GM21576 (cell line): ENCODE results near the gene RAP1GAP2.
"Not testable (repeated sequence)": the region's sequence is repeated elsewhere in the genome, so short reads cannot be mapped to it uniquely, and the experiment has no call there.

Experiments
- ATAC-seq: cut with Tn5 transposase; IDR thresholded peaks from one replicate; pipeline ENCODE4 v1.9.1; 2021; ENCODE audit warnings: mild to moderate bottlenecking, moderate library complexity; ENCODE audit not compliant: unreplicated experiment

Gene RAP1GAP2

DNA sequence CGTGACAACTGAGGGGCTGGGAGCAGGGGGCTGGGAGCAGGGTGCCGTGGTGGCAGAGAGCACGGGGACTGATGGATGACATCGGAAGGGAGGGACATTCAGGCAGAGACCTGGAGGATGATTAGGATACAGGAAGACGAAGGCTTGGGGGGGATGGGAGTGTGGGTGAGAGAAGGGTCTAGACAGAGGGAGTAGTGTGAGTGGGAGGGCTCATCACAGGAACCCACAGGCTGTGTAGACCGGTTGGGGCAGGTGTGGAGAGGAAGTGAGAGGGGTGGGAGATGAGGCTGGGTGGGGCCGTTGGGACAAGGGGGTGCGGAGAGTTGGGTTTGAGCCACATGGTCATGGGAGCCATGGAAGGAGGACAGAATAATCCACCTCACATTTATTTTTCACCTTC lies 83.8 kb downstream of the RAP1GAP2 start:
- no peak for ATAC-seq

DNA sequence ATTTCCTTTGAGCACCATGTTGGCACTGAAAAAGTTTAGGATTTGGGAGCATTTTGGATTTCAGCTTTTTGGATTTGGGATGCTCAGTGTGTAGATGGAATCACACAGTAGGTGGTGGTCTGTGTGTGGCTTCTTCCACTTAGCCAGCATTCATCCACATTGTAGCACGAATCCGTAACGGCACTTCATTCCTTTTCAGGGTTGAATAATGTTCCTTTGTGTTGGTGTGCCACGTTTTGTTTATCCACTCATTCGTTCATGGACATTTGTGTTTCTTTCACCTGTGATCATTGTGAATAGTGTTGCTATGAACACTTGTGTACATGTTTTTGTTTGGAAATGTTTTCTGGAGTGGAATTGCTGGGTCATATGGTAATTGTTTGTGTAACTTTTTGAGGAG lies 85.1 kb downstream of the RAP1GAP2 start:
- ATAC-seq, result no peak

DNA sequence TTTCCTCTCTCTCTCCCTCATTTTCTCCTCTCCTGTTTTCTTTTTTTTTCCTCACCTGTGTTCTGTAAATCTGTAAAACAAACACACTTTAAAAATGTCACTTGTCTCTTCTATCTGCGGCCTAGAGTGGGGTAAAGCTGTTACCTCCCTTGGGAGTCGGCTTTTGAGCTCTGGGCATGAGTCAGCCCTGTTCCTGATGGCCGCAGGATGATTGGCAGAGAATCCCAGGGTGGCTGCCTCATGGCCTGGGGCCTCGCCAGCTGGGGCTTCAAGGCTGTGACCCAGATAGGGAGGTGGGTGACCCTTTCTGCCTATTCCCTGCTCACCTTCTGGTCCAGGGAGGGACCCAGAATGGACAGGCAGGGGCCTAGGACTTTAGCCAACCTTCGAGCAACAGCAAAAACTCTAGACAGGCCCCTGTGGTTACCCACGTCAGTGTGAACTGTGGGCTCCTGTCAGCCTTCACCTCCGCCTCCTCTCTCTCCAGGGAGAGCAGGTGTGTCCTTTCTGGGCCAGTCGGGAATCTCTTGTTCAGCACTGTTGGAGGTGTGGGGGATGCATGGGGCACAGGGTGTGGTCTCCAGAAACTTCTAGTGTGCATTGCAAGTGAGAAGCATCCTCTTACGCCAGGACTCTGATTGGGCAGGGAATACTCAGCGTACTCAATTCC lies 87.4 kb downstream of the RAP1GAP2 start:
- ATAC-seq, result no peak

DNA sequence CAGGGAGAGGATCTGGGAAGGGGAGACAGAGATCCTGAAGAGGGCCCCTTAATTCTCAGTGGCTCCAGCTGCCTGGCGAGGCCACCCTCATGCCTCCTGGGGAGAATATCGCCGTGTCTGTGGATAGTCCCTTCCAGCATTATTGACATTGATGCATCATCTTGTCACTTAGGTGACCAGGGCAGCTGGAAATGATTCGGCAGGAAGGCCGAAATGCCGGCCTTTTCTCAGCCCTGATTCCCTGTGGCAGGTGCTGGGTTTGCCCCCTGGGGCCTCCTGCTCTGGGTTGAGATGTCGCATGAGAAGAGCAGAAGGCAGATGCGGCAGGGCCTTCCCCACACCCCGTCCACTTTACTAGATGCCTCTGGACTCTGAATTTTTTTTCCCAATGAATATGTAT lies 89.5 kb downstream of the RAP1GAP2 start:
- no peak for ATAC-seq

DNA sequence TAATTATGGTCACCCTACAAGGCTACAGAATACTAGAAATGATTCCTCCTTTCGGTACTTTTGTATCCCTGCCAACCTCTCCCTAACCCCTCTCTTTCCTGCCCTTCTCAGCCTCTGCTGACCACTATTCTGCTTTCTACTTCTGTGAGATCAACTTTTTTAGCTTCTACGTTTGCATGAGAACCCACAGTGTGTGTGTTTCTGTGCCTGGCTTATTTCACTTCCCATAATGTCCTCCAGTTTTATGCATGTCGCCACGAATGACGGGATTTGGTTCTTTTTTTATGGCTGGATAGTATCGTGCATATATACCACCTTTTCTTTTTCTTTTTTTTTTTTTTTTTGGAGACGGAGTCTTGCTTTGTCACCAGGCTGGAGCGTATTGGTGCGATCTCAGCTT lies 92.1 kb downstream of the RAP1GAP2 start:
- no peak for ATAC-seq

DNA sequence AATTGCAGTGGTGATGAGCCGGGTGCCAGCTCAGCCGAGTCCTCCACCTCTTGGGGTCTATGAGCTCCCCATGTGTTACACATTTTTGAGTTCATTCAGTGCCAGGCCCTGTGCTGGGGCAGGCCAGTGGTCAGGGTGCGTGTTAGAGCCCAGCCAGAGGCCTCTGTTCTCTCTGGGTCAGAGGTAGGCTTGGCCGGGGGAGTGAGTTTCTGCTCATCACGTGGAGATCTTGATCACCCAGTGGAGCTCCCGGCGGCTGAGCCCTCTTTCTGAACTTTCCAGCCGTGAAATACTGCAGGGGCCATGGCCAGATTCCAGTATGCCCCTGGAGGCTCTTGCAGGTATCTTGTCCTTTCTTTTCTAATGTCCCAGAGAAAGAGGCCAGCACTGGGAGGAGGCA lies 93.0 kb downstream of the RAP1GAP2 start:
- ATAC-seq, result no peak

DNA sequence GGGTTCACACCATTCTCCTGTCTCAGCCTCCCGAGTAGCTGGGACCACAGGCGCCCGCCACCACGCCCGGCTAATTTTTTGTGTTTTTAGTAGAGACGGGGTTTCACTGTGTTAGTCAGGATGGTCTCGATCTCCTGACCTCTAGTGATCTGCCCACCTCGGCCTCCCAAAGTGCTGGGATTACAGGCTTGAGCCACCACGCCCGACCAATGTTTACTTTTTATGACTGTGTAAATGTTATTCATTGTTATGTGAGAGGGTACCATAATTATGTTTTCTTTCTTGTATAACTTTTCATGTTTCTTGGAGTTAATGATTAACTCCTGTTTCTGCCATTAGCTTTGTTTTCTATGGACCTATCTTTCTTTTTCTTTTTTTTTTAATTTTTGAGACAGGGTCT lies 94.5 kb downstream of the RAP1GAP2 start:
- ATAC-seq, result not testable (repeated sequence)

DNA sequence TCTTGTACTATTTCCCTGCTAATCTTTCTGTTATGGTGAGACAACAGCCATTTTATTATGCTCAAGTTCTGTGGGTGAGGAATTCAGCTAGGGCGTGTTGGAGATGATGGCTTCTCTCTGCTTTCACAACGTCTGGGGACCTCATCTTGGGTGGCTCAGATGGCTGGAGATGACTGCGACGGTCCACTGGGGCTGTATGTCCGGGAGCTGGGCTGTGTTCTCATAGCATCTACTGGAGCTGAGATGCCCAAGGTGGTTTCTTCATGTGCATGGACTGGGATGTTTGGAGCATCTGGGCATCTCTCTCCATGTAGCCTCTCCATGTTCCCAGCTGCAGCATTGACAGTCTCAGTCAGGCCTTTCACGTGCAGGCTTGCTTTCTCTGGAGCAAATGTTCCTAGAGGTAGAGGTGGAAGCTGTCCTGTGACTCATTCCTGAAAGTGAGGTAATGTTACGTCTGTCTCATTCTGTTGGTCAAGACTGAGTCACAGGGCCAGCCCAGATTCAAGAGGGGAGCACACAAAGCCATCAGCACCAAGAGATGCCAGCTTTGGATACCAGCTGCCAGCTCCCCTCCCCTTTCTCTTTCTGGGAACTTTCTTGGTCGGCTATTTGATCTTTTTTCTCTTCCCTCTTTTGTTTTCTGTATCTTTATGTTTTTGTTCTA lies 96.2 kb downstream of the RAP1GAP2 start:
- no peak for ATAC-seq

DNA sequence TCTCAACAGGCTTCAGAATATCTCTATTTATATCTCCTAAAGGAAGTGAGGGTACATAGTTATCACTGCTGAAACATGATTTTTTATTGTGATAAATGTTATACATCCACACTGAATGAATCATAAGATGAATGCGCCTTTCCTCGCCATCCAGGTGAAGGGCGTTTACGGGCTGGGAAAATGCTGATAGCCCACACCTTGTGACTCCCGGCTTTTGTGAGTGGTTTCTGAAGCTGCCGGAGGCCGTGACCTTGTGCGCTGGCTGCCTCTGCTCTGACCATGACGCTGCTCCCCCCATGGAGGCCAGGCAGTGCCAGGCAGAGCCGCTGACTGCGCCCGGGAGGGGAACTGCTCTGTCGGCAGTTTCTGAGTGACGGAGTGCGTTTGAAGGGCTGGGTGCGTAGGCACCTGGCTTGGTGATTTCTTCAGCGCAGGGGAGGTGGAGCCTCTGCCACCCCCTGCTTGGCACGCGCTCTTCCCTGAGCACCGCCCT lies 97.2 kb downstream of the RAP1GAP2 start:
- no peak for ATAC-seq

DNA sequence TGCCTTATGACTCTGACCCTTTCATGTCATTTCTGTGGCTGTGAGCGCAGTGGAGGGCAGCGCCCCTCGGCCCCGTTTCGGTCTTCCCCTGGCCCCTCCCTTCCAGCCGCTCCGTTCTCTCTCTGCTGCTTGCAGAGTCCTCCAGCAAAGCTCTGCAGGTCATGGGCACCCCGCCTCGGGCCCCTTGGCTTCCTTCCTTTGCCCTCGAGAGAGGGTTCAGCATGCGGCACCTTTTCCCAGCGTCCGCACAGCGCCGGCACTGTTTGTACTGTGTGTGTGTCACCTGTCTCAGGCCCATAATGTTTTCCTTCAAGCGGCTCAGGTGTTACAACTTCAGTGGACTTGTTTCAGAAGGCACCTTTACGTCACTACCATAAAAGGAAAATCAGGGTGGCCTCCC lies 98.5 kb downstream of the RAP1GAP2 start:
- no peak for ATAC-seq

DNA sequence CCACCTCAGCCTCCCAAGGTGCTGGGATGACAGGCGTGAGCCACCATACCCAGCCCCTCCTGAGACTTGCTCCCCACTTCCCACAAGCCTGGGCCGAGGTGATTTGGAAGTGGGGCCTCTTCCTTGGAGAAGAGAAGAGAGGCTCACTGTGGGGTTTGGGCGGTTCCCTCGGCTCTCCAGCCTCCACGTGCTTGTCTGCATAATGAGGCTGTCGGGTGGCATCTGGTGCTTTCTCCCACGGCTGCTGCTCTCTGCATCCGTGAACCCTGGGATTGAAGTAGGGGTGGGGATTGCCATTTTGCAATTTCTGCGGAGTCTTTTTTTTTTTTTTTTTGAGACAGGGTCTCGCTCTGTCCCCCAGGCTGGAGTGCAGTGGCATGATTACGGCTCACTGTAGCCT lies 101.4 kb downstream of the RAP1GAP2 start:
- ATAC-seq, result no peak

DNA sequence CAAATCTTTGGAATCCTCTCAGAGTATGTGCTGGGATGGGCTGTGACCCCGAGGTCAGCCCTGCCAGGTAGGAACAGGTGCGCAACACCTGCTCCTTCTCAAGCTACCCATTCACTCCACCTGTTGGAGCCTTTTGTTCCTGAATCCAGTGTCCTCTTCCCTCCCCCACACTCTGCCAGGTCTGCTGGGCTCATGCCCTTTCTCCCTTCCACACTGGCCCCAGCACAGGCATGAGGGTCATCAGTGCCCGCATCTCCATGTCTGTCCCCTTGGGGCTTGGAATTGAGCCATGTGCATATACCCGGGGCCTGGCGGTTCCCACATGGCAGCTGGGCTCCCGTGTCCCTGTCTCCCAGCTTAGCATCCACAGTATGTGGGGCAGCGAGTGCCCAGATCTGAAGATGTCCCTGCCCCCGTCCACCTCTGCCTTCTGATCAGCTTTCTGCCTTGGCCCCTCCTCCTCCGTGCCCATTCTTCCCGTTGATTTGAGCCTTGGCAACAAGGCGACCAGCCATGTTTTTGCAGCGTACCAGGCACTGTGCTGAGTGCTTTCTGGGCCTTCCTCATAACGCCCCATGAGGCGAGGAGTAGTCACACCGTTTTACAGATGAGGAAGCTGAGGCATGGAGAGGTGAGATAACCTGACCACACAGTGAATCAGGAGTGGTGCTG lies 102.2 kb downstream of the RAP1GAP2 start:
- no peak for ATAC-seq

DNA sequence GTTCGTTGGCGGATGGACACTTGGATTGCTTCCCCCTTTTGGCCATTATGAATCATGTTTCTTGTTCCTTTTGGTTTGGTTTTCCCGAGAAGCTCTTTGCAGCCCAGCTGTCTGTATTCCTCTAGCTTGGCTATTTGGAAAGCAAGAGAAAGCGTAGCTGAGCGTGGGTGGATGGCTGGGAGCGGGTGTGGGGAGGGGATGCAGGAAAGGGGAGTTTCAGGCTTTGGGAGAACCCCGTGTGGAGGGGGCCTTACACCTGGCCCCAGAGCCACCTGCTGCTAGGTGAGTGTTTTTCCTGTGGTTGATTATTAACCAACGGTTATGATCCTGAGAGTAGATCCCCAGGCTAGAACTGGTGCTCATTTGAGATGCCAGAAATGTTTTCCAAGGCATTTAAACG lies 103.7 kb downstream of the RAP1GAP2 start:
- no peak for ATAC-seq

DNA sequence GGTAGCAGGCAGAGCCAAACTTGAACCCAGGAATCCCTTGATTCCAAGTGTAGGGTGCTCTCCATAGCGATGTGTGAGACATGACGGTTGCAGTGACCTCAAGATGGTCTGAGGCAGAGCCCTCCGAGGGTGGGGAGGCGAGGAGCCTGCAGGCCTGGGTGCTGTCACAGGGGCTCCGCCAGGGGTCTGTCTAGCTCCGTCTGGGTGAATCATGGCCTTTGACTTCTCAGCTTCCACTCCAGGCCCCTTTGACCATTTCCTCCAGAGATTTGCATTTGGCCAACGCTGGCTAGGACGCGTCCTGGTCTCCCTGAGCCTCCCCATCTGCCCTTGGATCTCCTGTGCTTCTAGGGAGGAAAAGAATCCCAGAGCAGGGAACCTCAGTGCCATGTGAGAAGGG lies 104.6 kb downstream of the RAP1GAP2 start:
- ATAC-seq, result no peak

DNA sequence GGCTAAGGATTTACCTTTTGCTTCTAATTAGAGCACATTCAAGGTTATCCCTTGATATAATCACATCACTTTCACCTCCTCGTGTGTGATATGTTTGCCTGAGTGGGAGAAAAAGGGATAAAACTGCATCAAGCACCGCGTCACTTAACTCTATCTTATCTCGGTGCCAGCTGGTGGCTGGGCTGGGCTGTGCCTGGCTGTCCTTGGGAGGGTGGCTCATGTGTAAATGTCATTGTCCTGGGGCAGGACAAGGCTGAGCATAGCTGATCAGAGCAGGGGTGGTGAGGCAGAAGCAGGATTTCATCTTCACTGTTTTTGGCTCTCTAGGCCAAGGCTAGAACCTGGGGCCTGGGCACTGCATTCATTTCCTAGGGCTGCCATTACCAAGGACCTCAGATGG lies 105.3 kb downstream of the RAP1GAP2 start:
- no peak for ATAC-seq

DNA sequence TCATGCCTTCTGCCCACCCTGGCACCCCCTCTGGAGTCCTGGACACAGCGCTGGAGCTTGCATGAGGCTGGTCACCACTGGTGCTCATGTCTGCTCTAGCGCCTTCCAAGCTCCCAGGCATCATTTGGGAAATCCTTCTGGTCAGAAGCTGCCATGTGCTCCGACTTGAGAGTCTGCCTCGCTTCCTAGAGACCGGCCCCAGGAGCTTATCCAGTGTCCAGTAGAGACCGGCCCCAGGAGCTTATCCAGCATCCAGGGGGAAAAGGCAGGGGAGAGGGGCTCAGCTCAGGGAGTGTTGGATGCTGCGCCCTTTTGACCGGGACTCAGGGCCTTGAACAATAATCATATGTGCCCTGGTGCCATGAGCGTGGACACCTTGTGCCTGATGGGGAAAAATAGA lies 106.3 kb downstream of the RAP1GAP2 start:
- ATAC-seq, result no peak

DNA sequence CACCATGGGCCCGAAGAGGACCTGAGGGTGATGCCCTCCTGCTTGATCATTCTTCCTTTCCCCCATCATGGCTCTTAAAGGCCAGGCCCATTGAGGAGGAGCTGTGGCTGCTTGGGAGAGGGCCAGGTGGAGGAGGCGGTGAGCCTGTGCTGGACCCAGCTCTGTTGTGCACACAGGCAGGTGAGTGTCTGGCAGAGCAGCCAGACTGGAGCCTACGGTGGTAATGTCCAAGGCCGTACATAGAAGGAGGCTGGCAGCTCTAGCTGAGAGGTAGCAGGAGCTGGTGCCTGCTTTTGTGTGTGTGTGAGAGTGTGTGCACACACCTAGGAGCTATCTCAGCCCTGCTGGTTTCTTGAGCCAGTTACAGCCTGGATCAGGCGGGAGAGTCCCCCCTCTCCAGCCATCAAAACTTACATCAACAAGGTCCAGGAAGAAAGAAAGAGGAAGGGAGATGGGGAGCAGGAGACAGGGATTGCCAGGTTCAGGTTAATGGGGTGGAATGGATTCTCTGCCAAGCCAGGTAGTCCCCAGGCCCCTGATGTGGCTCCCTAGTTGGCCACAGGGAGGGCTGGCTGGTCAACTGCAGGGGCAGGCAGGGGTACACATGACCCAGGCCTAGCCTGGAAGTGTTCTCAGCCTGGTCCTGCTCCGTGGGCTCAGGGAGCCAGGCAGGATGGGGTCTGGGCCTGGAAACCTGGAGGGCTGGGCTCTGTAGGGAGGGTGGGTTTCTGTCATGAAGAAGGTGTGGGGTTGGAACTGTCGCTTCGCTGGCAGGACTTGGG lies 107.1 kb downstream of the RAP1GAP2 start:
- ATAC-seq, result no peak

DNA sequence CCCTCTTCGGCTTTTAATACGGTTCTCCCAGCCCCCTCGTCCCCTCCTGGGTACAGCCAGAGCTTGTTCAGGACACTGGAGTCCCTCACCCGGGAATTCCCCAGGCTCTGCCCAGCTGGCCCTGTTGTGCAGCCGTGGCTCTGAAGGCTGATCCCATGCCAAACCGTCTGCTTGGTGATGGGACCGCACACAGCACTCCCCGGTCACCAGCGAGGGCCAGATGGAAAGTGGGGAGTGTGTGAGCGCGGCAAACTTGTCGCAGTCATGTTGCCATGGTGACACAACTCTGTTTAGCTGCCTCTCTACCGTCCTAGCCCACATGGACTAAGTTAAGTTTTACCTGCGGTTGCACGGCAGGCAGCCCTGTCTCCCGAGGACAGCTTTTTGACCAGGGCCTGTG lies 107.9 kb downstream of the RAP1GAP2 start:
- no peak for ATAC-seq

DNA sequence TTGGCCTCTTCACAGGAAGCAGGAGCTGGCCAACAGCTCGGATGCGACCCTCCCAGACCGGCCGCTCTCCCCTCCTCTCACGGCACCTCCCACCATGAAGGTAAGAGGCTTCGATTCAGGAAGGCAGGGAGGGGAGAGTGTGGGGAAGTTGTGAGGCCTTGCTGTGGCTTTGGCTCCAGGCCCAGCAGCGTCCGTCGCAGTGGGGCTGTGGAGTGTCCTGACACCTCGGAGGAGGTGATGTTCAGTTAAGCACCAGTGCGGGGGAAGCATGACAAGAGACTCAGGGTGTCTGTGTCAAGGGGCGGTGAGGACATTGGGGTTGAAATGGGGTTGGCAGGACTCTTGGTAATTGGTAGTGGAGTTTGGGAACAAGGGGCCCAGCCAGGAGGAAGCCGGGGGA lies 109.0 kb downstream of the RAP1GAP2 start:
- ATAC-seq, result no peak

DNA sequence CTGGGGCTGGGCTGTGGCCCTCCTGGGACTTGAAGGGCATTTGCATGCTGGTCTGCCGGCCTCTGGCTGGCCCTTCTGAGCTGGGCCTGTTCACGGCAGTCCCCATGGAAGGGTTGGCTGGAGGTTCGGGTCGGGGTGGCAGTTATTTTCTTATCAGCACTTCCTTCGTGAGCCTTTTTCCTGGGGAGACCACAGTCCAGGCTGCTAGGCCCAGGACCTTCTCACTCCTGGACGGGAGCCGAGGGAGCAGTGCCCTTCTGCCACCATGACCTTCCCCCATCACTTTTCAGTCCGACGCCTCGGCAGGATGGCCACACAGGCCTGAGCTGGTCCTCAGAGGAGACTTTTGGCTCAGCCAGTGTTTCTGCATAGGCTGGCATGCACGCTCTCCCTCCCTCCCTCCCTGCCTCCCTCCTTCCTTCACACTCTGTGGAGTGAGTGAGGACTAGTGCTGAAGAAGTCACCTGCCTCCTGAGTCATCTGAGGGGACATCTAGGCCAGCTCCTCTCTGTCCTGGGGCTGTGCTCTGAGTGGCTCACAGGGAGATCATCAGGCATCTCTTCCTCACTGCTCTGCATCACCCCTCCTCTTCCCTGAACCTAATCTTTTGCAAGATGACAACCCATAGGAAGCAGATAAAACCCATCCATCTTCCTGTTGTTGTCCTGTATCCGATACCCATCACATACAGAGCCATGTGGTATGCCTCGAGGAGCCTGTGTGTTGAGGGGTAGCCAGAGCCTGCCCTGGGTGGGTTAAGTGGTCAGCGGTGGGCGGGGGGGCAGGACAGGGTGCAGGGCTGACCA lies 109.7 kb downstream of the RAP1GAP2 start:
- ATAC-seq, result no peak

DNA sequence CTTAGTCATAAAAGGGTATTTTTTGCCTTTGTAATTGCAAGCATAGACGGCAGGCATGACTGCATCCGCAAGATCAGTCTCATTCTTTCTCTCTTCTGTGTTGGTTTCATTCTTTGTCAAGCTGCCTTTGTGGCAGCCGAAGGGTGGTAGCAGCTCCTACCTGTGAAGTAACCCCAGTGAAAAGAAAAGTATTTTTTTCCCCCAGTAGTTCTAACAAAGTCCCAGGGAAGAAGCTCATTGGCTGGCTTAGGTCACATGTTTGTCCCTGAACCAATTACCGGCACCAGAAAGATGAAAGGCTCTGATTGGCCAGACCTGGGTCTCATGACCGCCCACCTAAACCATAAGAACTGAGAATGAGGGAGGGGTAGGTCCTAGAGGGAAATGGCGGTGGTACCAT lies 110.7 kb downstream of the RAP1GAP2 start:
- no peak for ATAC-seq
